ENCODE measurements around the gene FOXF1. TPM values are rescaled to one million over a fixed set of nuclear protein-coding genes. Genes with fewer than 3 reads are reported as not detected.

Gene FOXF1
- total RNA-seq, result 1.1 and 2.2 TPM in 2 replicates

GRCh38 chr16:86510465-86511261 lies at the start of gene FOXF1:
Gene FOXF1, plus strand, starts transcription at chr16:86510527. Its CDS starts 43 bp downstream, at chr16:86510570.

GRCh38 chr16:86554917-86555703 lies 44.8 kb downstream of the FOXF1 start, which contains the start of gene MTHFSD:
Gene MTHFSD, minus strand, starts transcription at chr16:86555235. Its CDS starts 51 bp downstream, at chr16:86555184.

Other genes with a start within 250 kb of the FOXF1 start
- 9.7 and 16.6 TPM in 2 replicates for gene MTHFSD, start 44.7 kb downstream of the FOXF1 start, total RNA-seq
- gene FOXC2, start 56.3 kb downstream of the FOXF1 start, total RNA-seq, result 1.7 and 6.3 TPM in 2 replicates
- 1.2 and 2.3 TPM in 2 replicates for gene FOXL1, start 68.0 kb downstream of the FOXF1 start, total RNA-seq